Keratinocyte (primary cell): ENCODE measurements around the gene PDK1. TPM values are rescaled to one million over a fixed set of nuclear protein-coding genes. Genes with fewer than 3 reads are reported as not detected.

ENCODE experiments used
- DNase-seq: peaks from one replicate; pipeline ENCODE4 v3.0.0-alpha.2; 2011; ENCODE audit warnings: low read depth, missing footprints, low spot score
- FAIRE-seq: peaks from 2 replicates; lab custom pipeline; 2011; peaks lifted over from hg19 to GRCh38; lab: Jason Lieb, UNC
- H2AFZ ChIP-seq: 2 replicates; pipeline ENCODE4 v1.6.0; 2012; ENCODE audit warnings: low read length, control low read depth, inconsistent platforms; ENCODE audit not compliant: control insufficient read depth
- H3K27ac ChIP-seq: 2 replicates; pipeline ENCODE4 v1.5.1; 2011; ENCODE audit warnings: low read length; ENCODE audit not compliant: control insufficient read depth, insufficient read depth
- H3K27me3 ChIP-seq: 3 replicates; pipeline ENCODE4 v1.6.0; 2011; ENCODE audit warnings: low read length; ENCODE audit not compliant: control insufficient read depth, insufficient read depth; ENCODE audit errors: extremely low read depth
- H3K36me3 ChIP-seq, 2 experiments: 2 replicates in 1 of 2; 3 replicates in 1 of 2; pipeline ENCODE4 v1.5.1; 2011; ENCODE audit warnings: low read length in 2 of 2, mild to moderate bottlenecking in 1 of 2; ENCODE audit not compliant: control insufficient read depth in 2 of 2, insufficient read depth in 2 of 2; ENCODE audit errors: extremely low read depth in 1 of 2
- H3K4me1 ChIP-seq: 3 replicates; pipeline ENCODE4 v1.5.1; 2011; ENCODE audit warnings: low read length; ENCODE audit not compliant: control insufficient read depth, insufficient read depth; ENCODE audit errors: extremely low read depth
- H3K4me2 ChIP-seq: 3 replicates; pipeline ENCODE4 v1.6.0; 2011; ENCODE audit warnings: low read depth, low read length; ENCODE audit not compliant: control insufficient read depth, insufficient read depth; ENCODE audit errors: extremely low read depth
- H3K4me3 ChIP-seq, 3 experiments: fragments of 200-600 bp in 1 of 3; sonication (generic) in 1 of 3; 2 replicates in 2 of 3; 3 replicates in 1 of 3; pipeline ENCODE4 v1.5.1; 2011 to 2016; ENCODE audit warnings: low read length in 3 of 3, mild to moderate bottlenecking in 3 of 3, control low read depth in 2 of 3, inconsistent platforms in 1 of 3, low read depth in 1 of 3, mixed read lengths in 1 of 3, mixed run types in 1 of 3, moderate library complexity in 1 of 3; ENCODE audit not compliant: control insufficient read depth in 2 of 3, insufficient read depth in 2 of 3; ENCODE audit errors: extremely low read depth in 1 of 3
- H3K79me2 ChIP-seq: 2 replicates; pipeline ENCODE4 v1.6.0; 2012; ENCODE audit warnings: low read length; ENCODE audit not compliant: control insufficient read depth, insufficient read depth
- H3K9ac ChIP-seq: 3 replicates; pipeline ENCODE4 v1.6.0; 2011; ENCODE audit warnings: low read length; ENCODE audit not compliant: control insufficient read depth, insufficient read depth; ENCODE audit errors: extremely low read depth
- H3K9me1 ChIP-seq: 3 replicates; pipeline ENCODE4 v1.6.0; 2011; ENCODE audit warnings: low read length; ENCODE audit not compliant: control insufficient read depth, insufficient read depth; ENCODE audit errors: extremely low read depth
- H3K9me3 ChIP-seq: 2 replicates; pipeline ENCODE4 v1.5.1; 2012; ENCODE audit warnings: low read depth, low read length; ENCODE audit not compliant: control insufficient read depth
- H4K20me1 ChIP-seq: 3 replicates; pipeline ENCODE4 v1.6.0; 2011; ENCODE audit warnings: low read length; ENCODE audit not compliant: control insufficient read depth, insufficient read depth; ENCODE audit errors: extremely low read depth
- EZH2 ChIP-seq: IDR thresholded peaks from one replicate; pipeline ENCODE4 v1.6.1; 2012; ENCODE audit warnings: inconsistent platforms, mild to moderate bottlenecking, low read length, moderate library complexity
- dilution Hi-C: fragments of 300-500 bp; cut with MboI; formaldehyde crosslinking; loops from one replicate; pipeline ENCODE4 v1.7.0; 2020; ENCODE audit warnings: low sequenced_read_pairs; ENCODE audit not compliant: extremely low pct_ligation_motif_present
- polyA plus RNA-seq, 5 experiments: library from polyadenylated mRNA; depleted of rRNA in 3 of 5; stranded (reverse) in 3 of 5; stranded (forward) in 1 of 5; unstranded in 1 of 5; fragments of >200 nt; gene quantifications; 1 replicate in 1 of 5; 2 replicates in 3 of 5; 3 replicates in 1 of 5; pipeline versions ENCODE4 v1.2.1 to v1.2.3, GENCODE V29; 2011 to 2012; ENCODE audit warnings: missing spikeins in 2 of 5, low read depth in 1 of 5, low replicate concordance in 1 of 5
- TF ChIP-seq, protein P1 (sequence below), 3 experiments: IDR thresholded peaks in 1 of 3; conservative IDR thresholded peaks in 1 of 3; optimal IDR thresholded peaks in 1 of 3; 2 replicates in 2 of 3; 3 replicates in 1 of 3; pipeline versions ENCODE3 to v1.5.1; 2011; ENCODE audit warnings: low read length in 3 of 3, mild to moderate bottlenecking in 3 of 3, moderate library complexity in 2 of 3, control low read depth in 1 of 3, inconsistent platforms in 1 of 3; ENCODE audit not compliant: insufficient read depth in 2 of 3; ENCODE audit errors: extremely low read depth in 1 of 3

PDK1 gene
- polyA plus RNA-seq, 1 donor (not counting 4 experiments of a cell fraction or from before 2014, with no cell fraction given), result 29.2 TPM

DNA sequence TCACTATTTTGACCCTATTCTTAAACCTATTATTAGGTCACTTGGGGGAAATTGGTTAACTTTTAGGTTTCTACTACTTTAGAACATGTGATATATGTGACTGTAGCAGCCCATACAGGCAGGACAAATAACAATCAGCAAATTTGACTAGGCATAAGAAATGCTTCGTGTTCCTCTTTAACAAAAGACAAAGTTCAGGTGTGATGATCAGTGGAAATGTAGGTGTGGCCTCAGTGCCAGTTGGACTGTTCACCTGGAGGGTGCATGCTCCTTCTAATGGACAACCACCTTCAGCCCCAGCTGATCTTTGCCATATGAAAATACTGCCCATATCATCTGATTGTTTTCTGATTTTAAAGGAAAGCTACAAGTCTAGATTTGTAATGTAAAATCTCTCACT, 6.4 kb downstream of the PDK1 start:
- Histone ChIP-seq H3K9me3 (no peaks in the 10 kb centered on the region), H2AFZ (no peak overlapping the region), H3K27ac (no peak overlapping the region), H3K4me2 (no peak overlapping the region), H3K4me3 (no peak overlapping the region), H3K9ac (no peak overlapping the region), H4K20me1 (no peaks in the 10 kb centered on the region), H3K79me2 (peaks cover 4% of the 10 kb centered on the region), H3K36me3 (peaks cover 4 to 12% of the 10 kb centered on the region in 2 experiments), H3K4me1 (peaks cover 21% of the 10 kb centered on the region), H3K9me1 (no peaks in the 10 kb centered on the region), H3K27me3 (no peaks in the 10 kb centered on the region)
- TF ChIP-seq, protein P1, sequence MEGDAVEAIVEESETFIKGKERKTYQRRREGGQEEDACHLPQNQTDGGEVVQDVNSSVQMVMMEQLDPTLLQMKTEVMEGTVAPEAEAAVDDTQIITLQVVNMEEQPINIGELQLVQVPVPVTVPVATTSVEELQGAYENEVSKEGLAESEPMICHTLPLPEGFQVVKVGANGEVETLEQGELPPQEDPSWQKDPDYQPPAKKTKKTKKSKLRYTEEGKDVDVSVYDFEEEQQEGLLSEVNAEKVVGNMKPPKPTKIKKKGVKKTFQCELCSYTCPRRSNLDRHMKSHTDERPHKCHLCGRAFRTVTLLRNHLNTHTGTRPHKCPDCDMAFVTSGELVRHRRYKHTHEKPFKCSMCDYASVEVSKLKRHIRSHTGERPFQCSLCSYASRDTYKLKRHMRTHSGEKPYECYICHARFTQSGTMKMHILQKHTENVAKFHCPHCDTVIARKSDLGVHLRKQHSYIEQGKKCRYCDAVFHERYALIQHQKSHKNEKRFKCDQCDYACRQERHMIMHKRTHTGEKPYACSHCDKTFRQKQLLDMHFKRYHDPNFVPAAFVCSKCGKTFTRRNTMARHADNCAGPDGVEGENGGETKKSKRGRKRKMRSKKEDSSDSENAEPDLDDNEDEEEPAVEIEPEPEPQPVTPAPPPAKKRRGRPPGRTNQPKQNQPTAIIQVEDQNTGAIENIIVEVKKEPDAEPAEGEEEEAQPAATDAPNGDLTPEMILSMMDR (optimal IDR thresholded peaks at IDR 0.05 in 1 of 3, IDR thresholded peaks at IDR 0.05 in 1 of 3, conservative IDR thresholded peaks at IDR 0.05 in 1 of 3; ENCODE audit: extremely low read depth in 1 of 3, insufficient read depth in 2 of 3, low read length in 3 of 3), result no peak
- TF ChIP-seq EZH2, result no peak
- FAIRE-seq (no peak), DNase-seq (no peak)
- dilution Hi-C loops, result no loop called here

DNA sequence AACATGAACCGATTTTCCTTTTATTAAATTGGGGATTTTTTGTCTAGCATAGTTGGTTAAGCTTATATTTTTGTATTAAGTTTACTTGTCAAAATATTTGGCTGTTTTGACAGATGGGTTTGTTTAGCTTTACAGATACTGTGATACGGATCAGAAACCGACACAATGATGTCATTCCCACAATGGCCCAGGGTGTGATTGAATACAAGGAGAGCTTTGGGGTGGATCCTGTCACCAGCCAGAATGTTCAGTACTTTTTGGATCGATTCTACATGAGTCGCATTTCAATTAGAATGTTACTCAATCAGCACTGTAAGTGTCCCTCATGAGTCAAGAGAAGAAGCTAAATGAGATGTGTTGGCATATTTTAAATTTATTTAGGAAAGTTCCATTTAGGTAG, 8.5 kb downstream of the PDK1 start:
- Histone ChIP-seq H3K9me1 (no peaks in the 10 kb centered on the region), H3K9ac (no peak overlapping the region), H3K79me2 (no peaks in the 10 kb centered on the region), H3K4me3 (no peak overlapping the region), H3K9me3 (no peaks in the 10 kb centered on the region), H3K27me3 (no peaks in the 10 kb centered on the region), H3K36me3 (peaks cover 6 to 12% of the 10 kb centered on the region in 2 experiments), H3K4me1 (peaks cover 9% of the 10 kb centered on the region), H2AFZ (no peak overlapping the region), H3K27ac (no peak overlapping the region), H4K20me1 (no peaks in the 10 kb centered on the region), H3K4me2 (no peak overlapping the region)
- no peak for FAIRE-seq
- dilution Hi-C loops, result no loop called here
- DNase-seq, result no peak
- TF ChIP-seq, protein P1 (optimal IDR thresholded peaks at IDR 0.05 in 1 of 3, IDR thresholded peaks at IDR 0.05 in 1 of 3, conservative IDR thresholded peaks at IDR 0.05 in 1 of 3; ENCODE audit: extremely low read depth in 1 of 3, insufficient read depth in 2 of 3, low read length in 3 of 3), result no peak
- no peak for TF ChIP-seq EZH2
